Stimulated activated CD8-positive, alpha-beta memory T cell treated with anti-CD3 and anti-CD28 coated beads, Interleukin-7, amount 100 ng/mL, for 4 hours (primary cell): ENCODE measurements around the gene CPD.
"Not testable (repeated sequence)": the region's sequence is repeated elsewhere in the genome, so short reads cannot be mapped to it uniquely, and the experiment has no call there.

Source experiments
- DNase-seq, 2 donors: peaks; one replicate each; pipeline ENCODE4 v3.0.0-alpha.2; 2020; ENCODE audit warnings: low read depth in 2 of 2

The CPD gene

DNA sequence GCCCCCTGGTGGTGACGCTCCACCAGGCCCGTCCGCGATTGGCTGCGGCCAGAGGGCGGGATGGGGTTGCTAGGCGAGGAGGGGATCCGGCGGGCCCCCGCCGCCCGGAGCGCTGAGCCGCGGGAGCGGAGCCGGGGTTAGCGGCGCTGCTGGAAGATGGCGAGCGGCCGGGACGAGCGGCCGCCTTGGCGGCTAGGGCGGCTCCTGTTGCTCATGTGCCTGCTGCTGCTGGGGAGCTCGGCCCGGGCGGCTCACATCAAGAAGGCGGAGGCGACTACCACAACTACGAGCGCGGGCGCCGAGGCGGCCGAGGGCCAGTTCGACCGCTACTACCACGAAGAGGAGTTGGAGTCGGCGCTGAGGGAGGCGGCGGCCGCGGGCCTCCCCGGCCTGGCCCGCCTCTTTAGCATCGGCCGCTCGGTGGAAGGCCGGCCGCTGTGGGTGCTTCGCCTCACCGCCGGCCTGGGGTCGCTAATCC lies at the start of gene CPD:
TSS of gene CPD (plus strand) at position 103 of the 478 bp plus-strand sequence. CDS start at position 157, 54 bp downstream.
- DNase-seq, result peak; percentile 93 to 95

DNA sequence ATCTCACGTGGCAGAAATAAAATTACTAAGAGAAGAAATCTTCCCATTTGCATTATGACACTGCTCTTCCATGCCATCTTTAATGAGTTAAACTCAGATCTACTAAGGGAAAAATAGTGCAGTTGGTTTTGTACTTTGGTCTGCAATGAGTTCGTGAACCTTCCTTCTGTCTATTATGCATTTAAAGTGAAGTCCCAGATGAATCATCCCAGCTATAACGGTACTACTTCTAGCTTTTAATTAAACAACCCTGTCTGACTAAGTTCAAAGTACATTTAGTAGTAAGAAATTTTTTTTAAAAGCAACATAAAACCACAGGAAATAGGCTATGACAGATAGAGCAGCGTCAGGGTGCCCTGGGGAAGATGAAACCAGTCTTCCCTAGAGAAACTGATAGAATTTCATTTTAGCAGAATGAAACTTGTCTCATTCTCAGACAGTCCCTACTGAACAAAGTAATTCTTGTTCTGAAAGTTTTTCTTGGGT lies 46.6 kb upstream of the CPD start:
- peak; percentile 29 to 37 for DNase-seq

DNA sequence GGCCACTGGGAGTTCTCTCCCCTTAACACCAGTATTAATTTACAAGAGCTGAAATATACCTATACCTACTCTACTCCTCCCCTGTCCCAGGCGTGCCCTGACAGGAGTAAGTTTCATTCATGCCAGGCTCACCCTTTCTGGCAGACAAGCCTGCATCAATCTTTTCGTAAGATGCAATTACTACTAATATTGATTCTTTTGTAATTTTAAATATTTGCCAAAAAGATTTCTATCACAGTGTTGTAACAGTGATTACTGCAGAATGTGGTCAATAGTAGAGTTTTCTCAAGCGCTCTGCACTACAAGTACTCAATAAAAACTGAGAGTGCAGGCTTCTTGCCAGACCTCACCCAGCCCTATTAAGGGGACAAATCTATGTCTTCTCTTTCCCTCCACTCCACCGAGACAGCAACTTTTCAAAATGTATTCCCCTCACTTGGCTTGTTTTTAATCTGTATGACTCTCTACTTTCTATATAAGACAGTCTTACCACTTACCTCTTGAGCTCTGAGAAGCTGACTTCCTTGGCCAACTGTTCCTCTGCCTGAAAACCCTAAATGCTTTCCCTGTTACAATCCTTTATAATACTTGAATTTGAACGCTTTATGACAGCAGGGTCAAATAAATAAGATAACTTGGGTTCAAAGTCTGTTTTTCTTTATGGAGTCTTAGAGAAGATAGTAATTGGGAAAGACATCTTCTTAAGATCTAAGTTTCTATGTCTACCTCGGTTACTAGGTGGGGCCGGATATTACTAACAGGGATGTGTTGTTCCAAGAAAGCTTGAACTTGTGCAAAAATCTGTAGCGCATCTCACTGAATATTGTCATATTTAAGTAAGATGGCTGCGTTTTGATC lies 45.0 kb upstream of the CPD start, which contains the start of gene TMIGD1:
TSS of gene TMIGD1 (minus strand) at position 555 of the 858 bp plus-strand sequence. CDS start 1,924 bp downstream, outside the sequence.
- DNase-seq, result no peak

- no peak for DNase-seq
These were observed 44.3 kb upstream of the CPD start for GRCh38 chr17:30334421-30334820.

DNA sequence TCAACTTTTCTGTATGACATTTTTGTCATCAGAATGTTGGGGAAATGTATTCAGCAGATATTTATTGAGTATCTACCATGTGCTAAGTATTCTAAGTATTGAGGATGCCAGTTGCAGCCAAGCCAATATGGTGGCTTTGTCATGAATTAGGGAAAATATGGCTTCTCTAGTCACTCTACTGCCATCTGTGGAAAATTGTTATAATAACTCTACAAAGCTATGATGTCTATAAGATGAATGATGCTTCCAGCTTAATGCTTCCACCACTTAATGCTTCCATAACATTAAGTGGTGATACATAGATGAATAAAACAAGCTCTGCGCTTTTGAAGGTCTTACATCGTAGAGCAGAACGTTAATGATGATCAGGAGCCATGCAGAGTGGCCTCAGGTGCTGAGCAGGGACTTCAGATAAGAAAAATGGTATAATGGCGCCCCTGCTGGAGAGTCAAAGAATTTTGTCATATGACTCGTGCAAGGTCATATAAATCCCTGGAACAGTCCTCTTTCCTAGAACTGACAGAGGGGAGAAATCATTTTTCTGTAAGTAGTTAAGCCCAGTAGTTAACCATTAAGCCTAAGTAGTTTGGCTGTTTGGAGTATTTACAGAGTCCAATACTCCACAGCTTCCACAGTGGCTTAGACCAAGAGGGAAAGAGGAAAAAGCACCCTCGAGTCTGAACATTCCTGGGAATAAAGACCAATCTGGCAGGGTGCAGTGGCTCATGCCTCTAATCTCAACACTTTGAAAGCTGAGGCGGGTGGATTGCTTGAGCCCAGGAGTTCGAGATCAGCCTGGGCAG lies 42.2 kb upstream of the CPD start:
- peak in 1 of 2 donors; percentile 31 for DNase-seq

- no peak for DNase-seq
These were observed 41.2 kb upstream of the CPD start for GRCh38 chr17:30337393-30337999.

GRCh38 chr17:30339086-30339485 lies 39.6 kb upstream of the CPD start:
- DNase-seq, result no peak

- DNase-seq, result no peak
These were observed 37.8 kb upstream of the CPD start for GRCh38 chr17:30340801-30341356.

- no peak for DNase-seq
These were observed 37.0 kb upstream of the CPD start for GRCh38 chr17:30341703-30342249.

DNA sequence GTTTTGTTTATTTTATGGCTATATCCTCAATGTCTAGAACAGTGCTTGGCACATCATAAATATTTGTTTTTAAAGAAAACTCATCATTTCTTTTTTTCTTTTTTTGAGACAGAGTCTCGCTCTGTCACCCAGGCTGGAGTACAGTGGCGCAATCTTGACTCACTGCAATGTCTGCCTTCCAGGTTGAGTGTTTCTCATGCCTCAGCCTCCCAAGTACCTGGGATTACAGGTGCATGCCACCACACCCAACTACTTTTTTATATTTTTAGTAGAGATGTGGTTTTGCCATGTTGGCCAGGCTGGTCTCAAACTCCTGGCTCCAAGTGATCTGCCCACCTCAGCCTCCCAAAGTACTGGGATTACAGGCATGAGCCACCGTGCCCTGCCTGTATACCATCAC lies 35.5 kb upstream of the CPD start:
- DNase-seq, result not testable (repeated sequence)

DNA sequence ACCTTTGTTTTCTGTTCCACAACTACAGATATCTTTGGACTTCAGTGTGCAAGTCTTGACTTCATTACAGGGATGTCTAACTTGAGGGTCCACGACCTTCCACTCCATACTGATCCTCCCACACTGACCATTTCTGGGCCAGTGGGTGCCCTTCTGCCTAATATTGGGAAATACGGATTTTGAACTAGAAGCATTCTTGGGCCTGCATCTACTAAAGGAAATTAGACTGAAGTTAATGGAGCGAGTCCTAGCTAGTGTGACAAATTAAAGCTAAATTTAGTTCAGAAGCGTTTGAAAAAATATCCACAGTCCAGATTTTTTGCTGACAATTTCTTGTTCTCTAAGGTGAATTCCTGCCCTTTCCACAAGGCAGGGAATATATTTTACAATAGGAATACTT lies 34.9 kb upstream of the CPD start:
- no peak for DNase-seq

- no peak for DNase-seq
These were observed 34.2 kb upstream of the CPD start for GRCh38 chr17:30344283-30345088.

DNA sequence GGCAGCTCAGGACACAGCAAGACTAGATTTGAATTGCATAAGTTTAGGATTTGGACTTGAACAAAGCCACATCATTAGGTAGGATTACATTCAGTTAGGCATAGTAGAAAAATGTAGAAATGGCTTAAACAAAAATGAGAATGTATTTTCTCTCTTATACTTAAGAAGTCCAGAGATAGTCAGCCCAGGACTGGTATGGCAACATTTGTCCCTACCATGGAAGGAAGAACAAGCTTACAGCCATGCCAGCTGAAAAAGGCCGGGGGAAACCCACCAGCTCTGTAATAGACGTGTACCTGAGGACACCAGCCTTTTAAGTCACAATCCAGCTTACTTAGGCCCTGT lies 33.7 kb upstream of the CPD start:
- no peak for DNase-seq

GRCh38 chr17:30345527-30346075 lies 33.1 kb upstream of the CPD start:
- DNase-seq, result no peak

GRCh38 chr17:30346221-30346795 lies 32.4 kb upstream of the CPD start:
- no peak for DNase-seq

DNA sequence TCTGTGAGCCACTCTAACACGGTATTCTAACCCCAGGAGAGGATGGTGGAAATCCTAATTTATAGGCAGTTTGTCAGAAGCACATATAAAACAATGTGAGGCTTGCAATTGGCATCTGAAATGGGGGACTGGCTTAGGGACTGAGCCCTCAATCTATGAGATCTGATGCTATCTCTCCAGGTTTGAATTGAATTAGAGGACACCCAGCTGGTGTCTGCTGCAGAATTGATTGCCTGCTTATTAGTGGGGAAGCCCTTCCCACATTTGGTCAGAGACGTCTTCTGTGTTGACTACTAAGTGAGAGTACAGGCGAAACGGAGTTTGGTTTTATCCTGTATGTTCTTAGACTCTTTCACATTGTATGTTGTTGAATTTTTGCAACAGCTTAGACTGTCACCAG lies 31.2 kb upstream of the CPD start:
- DNase-seq, result no peak

DNA sequence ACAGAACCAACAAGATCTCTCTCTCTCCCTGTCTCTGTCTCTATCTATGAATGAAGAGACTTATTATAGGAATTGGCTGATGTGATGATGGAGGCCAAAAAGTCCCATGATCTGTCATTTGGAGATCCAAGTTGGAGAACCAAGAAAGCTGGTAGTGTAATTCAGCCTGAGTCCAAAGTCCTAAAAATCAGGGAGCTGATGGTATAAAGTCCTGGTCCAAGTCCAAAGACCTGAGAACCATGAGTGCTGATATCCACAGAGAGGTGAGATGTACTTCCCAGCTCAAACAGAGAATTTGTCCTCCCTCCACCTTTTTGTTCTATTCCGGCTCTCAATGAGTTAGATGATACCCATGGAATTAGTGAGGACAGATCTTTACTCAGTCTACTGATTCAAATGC lies 29.5 kb upstream of the CPD start:
- DNase-seq, result no peak

DNA sequence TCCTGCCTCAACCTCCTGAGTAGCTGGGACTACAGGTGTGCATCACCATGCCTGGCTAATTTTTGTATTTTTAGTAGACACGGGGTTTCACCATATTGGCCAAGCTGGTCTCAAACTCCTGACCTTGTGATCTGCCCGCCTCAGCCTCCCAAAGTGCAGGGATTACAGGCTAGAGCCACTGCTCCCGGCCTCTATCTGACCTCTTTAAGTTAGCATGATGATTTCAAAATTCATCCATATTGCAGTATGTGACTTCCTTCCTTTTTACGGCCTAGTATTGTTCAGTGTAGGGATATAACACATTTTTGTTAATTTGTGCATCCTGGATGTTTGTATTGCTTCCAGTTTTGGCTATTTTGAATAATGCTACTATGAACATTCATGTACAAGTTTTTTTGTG lies 27.5 kb upstream of the CPD start:
- DNase-seq, result not testable (repeated sequence)

- no peak for DNase-seq
These were observed 27.0 kb upstream of the CPD start for GRCh38 chr17:30351735-30352134.

DNA sequence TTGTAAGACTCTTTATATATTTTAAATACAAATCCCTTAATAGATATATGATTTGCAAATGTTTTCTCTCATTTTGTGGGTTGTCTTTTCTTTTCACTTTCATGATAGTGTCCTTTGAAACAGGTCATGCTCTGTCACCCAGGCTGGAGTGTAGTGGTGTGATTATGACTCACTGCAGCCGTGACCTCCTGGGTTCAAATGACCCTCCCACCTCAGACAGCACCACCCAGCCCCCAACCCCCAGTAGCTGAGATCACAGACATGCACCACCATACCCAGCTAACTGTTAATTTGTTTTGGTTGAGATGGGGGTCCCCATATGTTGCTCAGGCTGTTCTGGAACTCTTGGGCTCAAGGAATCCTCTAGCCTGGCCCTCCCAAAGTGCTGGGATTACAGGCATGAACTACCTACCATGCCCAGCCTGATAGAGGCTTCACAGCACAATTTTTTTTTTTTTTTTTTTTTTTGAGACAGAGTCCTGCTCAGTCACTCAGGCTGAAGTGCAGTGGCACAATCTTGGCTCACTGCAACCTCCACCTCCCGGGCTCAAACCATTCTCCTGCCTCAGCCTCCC lies 26.4 kb upstream of the CPD start:
- DNase-seq, result no peak
